Stimulated activated CD8-positive, alpha-beta memory T cell treated with anti-CD3 and anti-CD28 coated beads, Interleukin-4, amount 100 ng/mL, for 24 hours (primary cell): ENCODE measurements around the gene ISL2.

Experiments used
- DNase-seq: peaks from one replicate; pipeline ENCODE4 v3.0.0-alpha.2; 2020; ENCODE audit warnings: low read depth

The ISL2 gene

DNA sequence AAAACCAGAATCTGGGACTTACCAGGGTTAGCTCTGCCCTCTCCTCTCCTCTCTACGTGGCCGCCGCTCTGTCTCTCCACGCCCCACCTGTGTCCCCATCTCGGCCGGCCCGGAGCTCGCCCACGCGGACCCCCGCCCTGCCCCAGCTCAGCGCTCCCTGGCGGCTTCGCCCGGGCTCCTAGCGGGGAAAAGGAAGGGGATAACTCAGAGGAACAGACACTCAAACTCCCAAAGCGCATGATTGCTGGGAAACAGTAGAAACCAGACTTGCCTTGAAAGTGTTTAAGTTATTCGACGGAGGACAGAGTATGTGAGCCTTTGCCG is 5.4 kb downstream of the ISL2 start:
- DNase-seq, result no peak

DNA sequence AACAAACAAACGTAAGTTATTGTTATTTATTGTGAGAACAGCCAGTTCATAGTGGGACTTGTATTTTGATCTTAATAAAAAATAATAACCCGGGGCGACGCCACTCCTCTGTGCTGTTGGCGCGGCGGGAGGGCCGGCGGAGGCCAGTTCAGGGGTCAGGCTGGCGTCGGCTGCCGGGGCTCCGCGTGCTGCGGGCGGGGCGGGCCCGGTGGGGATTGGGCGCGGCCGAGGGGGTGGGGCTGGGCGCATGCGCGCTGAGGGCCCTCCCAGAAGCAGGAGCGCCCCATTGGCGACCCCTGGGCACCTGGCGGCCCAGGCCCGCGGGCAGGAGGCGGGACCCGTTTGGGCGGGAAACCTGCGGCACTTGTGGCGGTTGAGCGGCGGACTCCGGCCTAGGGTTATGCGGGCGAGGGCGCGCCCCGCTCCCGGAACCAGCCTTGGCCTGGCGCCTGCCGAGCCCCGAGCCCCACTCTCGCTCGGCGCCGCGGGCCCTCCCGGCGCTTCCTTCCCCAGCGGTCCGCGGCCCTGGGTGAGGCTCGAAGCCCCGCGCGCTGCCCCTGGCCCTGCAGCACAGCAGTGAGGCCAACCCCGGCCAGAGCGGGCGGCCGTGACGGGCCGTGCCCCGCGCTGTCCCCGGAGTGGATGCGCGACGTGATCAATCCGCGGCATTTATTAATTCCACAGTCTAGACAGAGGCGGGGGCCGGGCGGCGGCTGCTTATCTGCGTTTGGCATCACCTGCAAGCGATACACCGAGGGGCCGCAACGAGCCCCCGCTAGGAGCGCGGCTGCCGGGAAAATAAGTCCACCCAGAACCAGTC is 6.0 kb downstream of the ISL2 start:
- no peak for DNase-seq

DNA sequence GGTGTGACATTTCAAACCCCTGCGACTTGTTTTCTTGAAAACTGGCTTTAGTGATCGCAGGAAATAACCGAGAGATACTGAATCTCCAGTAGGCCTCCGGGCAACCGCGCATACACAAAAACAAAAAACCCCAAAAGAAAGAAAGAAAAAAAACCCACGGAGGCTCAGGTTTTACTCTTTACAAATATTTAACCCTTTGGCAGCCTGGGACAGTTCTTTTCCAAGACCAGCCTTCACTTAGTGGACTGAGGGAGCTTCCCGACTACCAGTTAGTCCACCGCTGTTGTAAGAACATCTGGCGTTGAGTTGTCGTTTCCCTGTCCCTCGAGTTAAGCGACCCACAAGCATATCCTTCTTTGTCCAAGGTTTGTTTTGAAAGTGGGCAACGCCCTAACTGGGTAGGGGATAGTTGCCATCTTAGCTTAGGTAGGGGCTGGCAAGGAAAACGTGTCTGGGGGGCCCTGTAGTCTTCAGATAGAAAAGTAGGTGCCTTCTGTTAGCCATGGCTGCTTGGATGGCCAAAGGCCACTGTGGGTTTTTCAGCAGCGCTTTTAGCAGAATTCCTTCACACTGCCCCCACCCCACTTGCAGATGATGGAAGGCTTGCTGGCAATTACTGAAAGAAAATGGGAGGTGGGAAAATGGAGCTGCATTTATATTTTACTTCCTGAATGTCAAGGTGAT is 6.9 kb downstream of the ISL2 start:
- no peak for DNase-seq

DNA sequence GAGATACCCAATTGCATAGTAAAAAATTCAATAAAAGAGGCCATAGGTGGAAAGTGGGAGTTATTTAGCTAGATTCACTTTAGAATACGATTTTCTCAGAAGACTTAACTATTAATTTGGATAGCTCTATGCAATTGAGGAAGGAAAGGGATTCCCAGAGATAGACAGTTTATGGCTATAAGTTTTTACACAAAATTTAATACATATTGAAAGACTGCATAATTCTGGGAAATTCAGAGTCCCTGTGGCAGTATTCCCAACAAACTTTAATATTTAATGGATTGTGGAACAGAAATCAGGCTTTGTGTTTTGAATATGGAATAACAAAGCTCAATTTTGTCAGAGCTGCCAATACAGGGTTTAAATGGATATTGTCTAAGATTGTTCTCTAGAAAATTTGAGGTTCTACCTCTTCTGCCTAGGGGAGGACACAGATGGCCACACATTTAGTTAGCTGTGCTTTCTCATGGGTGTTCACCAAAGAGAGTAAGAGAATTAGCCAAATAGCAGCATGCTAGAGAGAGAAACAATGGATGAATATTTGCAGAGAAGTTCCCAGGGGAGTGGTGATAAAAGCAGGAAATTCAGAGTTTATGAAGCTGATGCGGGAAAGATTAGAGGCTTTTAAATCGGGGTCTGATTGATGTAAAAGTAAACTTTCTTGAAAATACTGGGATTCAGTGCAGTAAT is 8.5 kb downstream of the ISL2 start:
- DNase-seq, result no peak

DNA sequence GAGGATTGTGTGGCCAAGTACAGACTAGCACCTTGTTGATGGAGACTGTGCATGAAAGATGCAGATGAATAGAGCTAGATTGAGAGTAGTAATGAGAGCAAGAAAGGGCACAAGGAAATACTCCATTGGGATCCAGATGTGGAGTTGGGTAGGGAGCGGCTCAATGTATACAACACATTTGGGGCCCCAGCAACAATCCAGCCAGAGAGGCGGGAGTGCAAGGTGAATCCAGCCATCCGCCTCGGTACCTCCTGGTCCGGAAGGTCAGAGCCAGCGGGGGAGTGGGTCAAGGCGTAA is 9.0 kb downstream of the ISL2 start:
- DNase-seq, result no peak

DNA sequence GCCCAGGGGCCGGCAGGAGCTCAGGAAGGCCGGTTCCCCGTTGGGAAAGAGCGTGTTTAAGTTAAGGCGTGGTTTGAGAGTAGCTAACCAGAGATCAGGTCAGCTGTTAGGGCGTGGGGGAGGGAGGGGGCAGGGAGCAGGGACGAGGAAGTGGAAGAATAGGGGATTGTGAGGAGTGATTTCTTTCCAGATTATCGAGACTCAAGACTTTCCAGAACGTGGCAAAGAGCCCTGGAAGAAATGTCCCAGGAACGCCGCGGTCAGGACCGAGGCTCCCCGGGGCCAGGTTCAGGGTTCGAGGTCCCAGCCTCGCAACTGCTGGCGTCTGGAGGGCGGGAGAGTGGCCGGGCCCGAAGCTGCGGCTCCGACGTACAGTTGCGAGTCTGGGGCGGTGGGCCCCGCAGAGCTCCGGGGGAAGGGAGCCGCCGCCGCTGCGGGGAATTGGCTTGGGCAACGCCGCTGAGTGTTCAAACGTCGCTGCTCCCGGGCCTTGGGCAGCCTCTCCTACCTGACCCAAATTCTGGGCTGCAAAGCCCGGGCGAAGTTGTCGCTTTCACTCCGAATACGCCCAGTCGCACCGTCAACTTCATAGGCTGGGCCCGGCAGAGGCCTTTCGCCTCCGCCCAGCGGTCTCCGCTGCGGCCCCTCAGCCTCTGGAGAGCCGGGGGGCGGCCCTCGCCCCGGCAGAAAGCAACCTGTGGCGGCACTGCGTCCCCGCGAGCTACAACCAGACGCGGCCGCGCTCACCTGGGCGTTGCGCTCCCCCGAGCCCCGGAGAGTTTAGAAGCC is 9.5 kb downstream of the ISL2 start:
- no peak for DNase-seq

DNA sequence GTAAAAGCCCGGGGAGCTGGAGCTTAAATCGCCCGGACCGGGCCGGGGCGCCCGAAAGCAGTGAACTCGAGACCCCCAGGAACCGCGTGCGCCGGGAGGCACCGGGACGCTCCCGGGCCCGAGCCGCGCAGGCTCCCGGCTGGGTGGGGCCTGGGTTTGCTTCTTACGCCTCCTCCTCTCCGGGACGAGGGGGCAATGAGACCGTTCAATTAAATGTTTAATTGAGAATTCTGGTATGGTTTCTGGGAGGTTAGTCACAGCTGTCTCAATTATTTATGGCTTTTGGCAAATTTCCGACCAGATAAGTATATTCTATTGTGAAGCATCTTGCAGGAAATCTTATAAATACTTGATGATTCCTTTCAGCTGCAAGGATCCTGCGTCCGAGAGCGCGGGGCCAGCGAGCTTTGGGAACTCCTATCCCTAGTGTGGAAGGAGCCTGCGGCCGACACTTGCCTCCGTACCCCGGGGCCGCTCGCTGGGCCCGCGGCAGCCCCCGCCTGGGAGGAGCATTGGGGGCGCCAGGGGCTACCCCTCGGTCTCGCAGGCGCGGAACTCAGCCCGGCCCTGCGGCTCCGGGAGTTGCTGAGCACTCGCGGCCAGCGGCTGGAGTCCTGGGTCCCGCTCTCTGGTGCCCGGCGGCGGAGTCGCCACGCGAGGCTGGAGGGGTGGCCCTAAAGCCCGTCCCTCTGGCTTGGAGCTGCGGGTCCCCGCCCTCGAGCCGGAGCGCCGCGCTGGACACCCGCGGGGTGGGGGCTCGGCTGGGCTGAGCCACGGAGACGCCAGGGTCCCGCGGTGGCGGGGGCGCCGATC is 10.3 kb downstream of the ISL2 start:
- no peak for DNase-seq

DNA sequence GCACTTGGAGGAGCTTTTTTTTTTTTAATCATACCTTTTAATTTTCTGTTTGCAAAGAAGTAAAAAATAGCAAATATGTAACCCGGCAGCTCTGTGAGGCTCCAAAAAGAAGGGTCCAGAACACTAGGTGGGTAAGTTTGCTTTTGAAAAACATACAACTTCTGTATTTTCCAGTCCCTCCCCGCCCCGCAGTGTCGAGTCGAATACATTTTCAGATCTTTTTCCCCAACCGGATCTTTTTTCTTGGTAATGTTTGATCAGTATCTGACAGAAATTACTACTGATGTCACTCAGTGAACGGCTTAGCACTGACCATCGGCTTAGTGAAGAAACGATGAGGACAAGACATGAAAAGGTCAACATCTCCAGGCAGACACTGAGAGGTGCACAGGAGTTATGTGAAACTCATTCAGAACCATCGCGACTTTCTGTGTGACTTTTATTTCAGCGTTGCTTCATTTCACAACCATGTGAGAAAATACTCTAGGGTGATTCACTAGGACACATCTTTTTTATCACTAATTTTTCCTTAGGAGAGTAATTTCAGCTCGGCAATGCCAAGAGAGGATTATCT is 11.0 kb downstream of the ISL2 start:
- DNase-seq, result no peak

DNA sequence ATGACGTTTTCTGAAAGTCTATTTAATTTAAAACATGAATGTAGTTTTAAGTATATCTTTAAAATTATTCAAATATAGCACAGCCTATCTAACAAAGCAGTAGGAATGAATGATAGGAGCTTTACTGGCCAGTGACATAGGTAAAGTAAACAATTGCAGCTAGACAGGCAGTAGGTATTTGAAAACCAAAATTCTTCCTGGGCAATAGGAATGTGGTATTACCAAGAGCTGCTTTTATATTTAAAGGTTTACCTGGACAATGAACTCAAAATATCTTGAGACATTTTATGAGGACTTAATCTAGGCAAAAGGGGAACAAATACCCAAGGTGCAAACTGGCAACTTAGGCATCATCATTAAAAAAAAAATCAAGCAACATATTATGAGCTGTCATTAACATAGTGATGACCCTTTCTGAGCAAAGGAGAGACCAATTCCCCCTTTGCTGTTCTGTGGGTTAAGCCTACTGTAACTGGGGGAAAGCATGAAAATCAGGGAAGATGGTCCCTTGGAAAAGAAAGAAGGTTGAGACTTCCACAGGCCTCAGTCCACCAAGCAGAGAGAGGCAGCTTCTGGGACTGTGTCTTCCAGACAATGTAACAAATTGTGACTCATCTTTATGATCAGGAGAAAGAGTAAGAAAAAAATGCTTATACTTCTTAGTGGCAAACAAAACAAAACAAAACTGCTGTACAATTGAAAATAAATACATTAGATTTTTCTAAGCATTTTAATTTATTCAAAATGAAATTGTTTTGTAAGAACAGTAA is 12.9 kb downstream of the ISL2 start:
- no peak for DNase-seq

DNA sequence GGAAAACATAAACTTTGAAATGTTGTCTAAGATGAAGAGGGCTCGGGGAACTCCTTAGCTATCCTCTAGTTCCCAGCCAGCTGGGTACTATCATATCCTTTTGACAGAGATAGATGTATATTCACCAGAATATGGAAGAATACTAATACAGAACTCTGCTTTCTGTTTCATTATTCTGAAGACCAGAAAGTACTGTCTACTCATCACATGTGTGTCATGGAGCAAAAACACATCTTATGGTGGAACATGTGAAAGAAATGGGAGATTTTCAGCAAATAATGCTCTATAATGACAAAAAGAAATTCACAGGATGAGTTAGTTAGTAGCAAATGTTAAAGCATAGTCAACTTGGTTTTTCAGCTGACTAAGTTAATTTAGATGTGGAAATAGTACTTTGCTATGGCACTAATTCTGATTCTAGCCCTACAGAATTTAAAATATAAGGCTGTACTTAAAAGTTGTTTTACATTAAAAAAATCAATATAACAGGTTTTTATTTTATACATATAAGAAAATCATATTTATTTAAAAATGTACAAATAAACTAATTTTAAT is 16.5 kb downstream of the ISL2 start:
- DNase-seq, result no peak

DNA sequence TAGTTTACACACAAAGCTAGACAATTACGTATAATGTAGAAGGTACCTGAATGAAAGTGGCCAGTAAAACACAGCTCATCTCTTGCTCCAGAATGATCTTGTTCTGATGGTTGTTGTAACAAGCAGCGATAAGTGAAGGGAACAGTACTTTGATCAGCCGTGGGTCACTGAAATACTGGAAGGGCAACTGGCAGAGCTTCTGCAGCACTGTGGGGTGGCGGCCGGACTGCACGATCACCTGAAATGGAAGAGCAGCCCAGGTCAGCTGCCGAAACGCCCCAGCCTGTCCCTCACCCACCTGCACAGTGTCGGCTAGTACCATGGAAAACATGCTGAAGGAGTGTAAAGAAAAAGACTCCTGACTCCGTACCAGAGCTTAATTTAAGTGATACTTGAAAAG is 17.3 kb downstream of the ISL2 start:
- no peak for DNase-seq

DNA sequence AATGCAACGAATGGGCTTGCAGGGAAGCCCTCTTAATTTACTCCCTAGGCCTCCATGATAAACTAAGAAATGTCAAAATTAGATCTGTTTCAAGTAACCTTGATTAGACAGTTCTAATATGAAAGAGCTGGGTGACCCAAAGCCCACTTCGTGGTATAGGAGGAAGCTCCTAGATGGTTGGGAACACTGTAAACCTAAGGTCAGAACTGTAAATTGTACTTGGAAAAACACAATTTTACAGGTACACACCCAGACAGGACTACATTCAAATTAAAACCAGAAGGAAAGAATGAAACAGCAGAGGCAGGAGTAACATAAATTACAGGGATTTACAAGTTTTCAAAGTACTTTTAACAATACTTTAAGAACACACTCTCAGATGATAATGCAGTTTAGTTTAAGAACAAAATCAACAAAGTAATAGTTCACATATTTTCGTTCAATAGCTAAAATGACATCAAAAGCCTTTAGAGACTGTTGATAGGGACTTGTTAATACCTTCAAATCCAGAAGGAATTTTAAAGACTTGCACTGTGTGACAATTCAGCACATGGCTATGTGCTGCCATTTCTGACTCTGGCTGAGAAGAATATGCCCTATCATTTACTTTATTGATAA is 18.4 kb downstream of the ISL2 start:
- DNase-seq, result no peak

DNA sequence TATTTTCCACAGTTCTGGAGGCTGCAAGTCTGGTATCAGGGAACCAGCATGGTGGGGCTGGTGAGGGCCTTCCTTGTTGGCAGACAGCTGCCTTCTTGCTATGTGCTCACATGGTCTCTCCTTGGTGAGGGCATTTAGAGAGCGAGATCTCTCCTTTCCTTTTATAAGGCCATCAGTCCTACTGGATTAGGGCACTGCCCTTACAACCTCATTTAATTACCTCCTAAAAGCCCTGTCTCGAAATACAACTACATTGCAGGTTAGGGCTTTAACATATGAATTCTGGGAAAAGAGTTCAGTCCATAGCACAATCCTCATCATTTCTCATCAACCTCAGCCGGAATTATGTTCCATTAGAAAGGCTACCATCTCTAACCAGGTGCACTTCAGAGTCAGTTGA is 21.9 kb downstream of the ISL2 start:
- no peak for DNase-seq

DNA sequence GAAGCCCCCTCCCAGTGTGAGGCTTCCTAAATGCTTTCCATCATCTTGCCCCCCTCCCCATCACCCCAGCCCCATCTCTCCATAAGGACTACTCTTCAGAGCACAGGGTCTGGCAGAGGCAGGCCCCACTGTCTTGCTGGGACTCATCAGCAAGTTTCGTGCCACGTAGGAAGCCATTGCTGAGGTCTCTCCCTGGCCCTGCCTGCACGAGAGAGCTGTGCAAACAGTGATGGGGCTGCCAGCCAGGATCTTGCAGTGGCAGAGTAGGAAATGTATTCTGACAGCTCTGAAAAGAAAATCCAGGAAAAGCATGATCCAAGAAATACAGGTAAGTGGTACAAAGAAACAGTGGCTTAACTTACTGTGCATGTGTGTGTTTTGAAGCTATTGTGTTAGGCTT is 22.6 kb downstream of the ISL2 start:
- no peak for DNase-seq

DNA sequence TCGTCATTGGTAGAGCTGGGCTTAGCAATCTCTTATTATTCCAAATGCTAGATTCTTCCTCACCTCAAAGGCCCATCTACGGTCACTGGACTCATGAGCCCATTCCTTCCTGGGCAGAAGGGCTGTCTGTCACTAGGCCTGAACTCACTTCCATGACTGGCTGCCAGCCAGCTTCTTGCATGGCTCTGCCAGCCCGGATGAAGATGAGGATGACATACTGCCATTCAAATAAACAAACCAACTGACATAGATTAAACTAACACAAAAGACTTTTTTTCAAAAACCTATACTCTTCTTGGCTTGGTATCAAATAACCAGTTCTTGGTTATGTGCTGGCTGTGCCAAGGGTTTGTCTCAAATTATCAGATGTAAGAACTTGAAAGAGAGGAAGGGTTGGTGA is 23.8 kb downstream of the ISL2 start:
- DNase-seq, result no peak

DNA sequence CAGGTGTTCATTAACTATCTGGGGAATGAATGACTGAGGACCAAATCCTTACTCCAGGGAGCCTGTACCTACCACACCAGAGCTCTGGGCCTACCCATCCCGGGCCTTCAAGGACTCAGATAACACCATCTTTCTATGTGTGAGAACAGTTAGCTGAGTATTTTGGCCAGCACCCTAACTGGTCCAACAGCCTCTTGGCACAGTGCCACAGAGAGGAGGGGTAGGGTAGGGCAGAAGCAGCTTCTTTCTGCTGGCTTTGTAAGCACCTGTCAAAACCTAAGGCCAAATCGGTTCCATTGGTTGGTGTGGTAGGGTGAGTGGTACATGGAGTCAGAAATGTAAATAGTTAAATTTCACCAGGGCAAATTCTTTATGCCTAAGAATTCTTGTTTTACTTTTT is 26.7 kb downstream of the ISL2 start:
- DNase-seq, result no peak

DNA sequence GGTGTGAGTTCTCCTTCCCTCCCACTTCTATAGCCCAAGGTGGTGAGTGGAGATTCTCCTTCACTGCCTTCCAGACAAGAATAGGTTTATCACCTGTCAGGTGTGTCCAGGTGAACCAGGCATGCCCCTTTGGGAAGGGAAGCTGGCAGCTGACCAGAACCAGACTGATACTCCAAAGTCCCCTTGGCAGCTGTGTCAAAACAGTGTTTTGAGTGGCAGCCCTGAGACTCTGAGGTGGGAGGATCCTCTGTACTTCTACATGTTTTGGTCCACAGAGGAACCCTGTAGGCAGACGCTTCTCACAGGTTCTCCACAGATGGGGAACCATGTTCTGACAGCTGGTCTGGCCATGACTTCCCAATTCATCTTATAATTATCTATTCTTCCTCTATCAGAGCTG is 30.1 kb downstream of the ISL2 start:
- DNase-seq, result no peak

DNA sequence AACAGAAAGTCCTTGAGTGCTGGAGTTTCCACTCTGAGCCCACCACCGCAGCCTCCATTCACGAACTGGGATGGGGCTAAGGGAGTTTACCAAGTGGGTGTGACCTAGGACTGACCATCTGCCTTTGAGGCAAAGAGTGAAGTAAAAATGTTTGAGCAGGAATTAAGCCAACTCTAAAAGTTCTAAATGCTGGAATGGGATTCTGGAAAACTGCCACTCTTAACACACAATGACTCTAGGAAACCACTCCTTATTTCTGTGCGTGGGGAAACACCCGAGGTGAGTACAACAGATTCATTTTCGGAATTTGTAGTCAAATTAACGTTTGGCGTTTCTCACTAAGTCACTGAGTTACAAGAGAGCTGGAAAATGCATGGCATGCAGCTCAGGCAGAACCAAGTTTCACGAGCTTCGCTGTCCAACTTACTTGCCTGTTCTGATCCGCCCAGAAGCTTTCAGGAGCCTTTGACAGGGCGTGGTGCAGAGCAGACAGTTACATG is 31.6 kb downstream of the ISL2 start:
- DNase-seq, result no peak

DNA sequence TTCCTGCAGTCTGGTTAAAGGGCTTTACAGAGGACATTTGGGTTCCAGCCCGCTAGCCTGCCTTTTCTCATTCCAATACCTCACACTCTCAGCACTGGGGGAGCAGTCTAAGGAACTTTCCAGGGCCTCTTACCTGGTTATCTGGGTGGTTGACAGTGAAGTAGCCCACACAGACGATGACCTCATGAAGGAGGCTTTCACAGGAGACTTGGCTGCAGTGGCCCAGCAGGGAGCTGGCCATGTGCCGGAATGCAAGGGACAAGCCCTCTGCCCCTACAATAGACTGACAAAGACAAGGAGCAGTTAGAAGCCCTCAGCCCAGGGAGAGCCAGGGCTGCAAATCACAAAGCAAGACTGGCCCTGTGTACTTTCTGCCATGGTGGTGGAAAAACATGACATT is 39.5 kb downstream of the ISL2 start:
- no peak for DNase-seq

DNA sequence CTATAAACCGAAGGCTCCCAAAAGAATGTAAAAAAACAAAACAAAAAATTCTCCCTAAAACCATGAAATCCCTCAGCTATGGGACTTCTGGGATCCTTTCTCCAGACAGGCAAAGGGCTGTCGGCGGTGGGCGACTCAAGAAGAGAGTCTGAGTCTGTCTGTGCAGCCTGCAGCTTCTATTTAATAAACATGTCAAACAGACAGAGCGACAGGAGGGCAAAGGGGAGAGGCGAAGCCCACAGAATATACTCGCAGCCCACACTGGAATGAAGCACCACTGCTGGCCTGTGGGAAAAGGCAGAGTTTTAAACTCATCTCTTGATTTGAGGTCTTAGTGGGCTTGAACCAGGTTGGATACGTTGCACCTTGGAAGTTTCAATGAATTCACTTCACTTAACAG is 40.2 kb downstream of the ISL2 start:
- no peak for DNase-seq
